Stomach smooth muscle (tissue), 2 donors: Measurements from ENCODE around the gene KIF21B.

Experiments used
- H3K27ac ChIP-seq: one replicate; pipeline ENCODE4 v1.7.0; 2013; ENCODE audit warnings: mild to moderate bottlenecking, low read length, inconsistent platforms
- H3K27me3 ChIP-seq, 2 donors: one replicate each; pipeline ENCODE4 v1.7.0; 2013; ENCODE audit warnings: low read length in 2 of 2; ENCODE audit not compliant: insufficient read depth in 2 of 2, control insufficient read depth in 1 of 2
- H3K36me3 ChIP-seq, 2 donors: one replicate each; pipeline ENCODE4 v1.7.0; 2013; ENCODE audit warnings: low read length in 2 of 2; ENCODE audit not compliant: control insufficient read depth in 2 of 2, insufficient read depth in 2 of 2
- H3K4me1 ChIP-seq: one replicate; pipeline ENCODE4 v1.7.0; 2013; ENCODE audit warnings: low read length; ENCODE audit not compliant: control insufficient read depth, insufficient read depth
- H3K4me3 ChIP-seq, 2 donors: one replicate each; pipeline ENCODE4 v1.7.0; 2013; ENCODE audit warnings: low read length in 2 of 2
- H3K9ac ChIP-seq, 2 donors: one replicate each; pipeline ENCODE4 v1.7.0; 2013; ENCODE audit warnings: low read length in 2 of 2, mild to moderate bottlenecking in 1 of 2
- H3K9me3 ChIP-seq, 2 donors: one replicate each; pipeline ENCODE4 v1.7.0; 2013; ENCODE audit warnings: low read length in 2 of 2; ENCODE audit not compliant: control insufficient read depth in 2 of 2
- donor health status: healthy.
- donor health status: Pancreatic carcinoma.

KIF21B gene

DNA sequence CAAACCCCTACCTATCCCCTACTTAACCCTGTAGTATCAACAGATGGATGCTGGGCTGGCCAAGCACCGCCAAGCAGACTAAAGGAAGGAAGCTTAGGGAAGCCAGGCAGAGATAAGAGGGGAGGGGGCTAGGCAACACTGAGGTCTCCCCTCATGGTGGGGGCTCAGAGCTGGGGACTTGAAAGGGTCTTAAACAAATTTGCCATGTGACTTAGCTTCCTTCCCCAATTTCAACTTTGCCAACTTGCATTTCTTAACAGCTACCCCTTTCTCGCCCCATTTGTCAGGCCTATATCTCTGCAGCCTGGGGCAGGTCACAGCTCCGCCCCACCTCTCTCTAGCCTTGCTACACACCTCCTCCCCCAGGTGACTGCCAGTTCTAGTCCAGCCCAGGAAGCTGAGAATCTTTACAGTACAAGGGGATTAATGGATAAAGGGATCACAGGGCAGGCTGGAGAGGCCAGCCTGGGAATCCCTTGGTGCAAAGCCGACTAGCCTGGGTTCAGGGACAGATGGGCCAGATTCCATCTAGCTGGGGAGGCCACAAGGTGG, 3.4 kb downstream of the KIF21B start:
- H3K27ac ChIP-seq: no peak overlapping the region
- no peaks in the 10 kb centered on the region for H3K9me3 ChIP-seq
- no peak overlapping the region for H3K4me3 ChIP-seq
- H3K4me1 ChIP-seq: peaks cover 31% of the 10 kb centered on the region
- H3K27me3 ChIP-seq: peaks cover 4 to 7% of the 10 kb centered on the region in 2 donors
- H3K9ac ChIP-seq: no peak overlapping the region
- H3K36me3 ChIP-seq: no peaks in the 10 kb centered on the region

DNA sequence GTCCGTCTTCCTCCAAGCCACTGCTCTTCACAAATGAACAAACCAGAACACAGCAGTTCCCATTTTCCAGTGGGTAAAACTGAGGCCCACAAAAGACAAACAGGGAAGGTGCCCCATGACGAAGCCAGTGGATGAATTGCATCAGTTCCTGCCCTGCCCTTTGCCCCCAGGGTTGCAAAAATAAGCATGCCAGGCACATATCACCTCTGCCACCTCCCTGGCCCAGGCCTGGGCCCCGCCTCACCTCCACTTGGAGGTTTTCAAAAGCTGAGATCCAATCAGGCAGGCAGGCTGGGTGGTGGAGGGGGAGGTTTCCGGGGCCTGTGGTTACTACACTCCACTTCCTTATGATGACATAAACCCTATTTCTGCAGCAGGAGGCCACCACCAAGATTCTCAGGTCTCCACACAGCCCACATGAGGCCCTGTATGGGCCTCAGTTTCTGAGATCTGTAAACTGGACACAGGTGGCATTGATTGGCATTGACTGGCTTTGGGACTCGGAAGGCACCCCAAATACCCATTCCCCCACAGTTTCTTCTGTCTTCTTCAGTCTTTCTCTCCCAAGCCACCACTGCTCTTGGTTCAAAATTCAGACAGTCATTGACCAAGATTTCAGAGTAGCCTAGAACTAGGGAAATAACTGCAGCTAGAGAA, 4.1 kb downstream of the KIF21B start:
- H3K9ac ChIP-seq: no peak overlapping the region
- H3K27ac ChIP-seq: no peak overlapping the region
- H3K4me3 ChIP-seq: no peak overlapping the region
- H3K9me3 ChIP-seq: no peaks in the 10 kb centered on the region
- H3K36me3 ChIP-seq: no peaks in the 10 kb centered on the region
- peaks cover 4 to 7% of the 10 kb centered on the region in 2 donors for H3K27me3 ChIP-seq
- peaks cover 31% of the 10 kb centered on the region for H3K4me1 ChIP-seq

DNA sequence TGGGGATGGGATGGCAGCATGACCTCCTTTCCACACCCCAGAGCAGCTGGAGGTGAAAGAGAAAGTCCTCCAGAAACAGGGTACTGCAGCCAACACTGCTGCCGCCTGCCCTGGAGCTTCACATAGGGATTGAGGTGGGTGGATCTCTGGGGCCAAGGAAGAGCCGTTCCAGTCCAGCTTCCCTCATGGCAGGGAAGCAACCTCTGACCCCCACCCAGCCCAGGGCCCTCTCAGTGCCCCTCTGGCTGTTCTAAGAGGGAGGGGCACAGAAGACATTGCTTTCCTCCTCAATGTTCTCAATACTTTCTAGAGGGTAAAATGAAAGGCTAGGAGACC, 5.7 kb downstream of the KIF21B start:
- no peak overlapping the region for H3K4me3 ChIP-seq
- H3K9ac ChIP-seq: no peak overlapping the region
- peaks cover 4 to 7% of the 10 kb centered on the region in 2 donors for H3K27me3 ChIP-seq
- no peak overlapping the region for H3K27ac ChIP-seq
- H3K9me3 ChIP-seq: no peaks in the 10 kb centered on the region
- peaks cover 29% of the 10 kb centered on the region for H3K4me1 ChIP-seq
- H3K36me3 ChIP-seq: no peaks in the 10 kb centered on the region

DNA sequence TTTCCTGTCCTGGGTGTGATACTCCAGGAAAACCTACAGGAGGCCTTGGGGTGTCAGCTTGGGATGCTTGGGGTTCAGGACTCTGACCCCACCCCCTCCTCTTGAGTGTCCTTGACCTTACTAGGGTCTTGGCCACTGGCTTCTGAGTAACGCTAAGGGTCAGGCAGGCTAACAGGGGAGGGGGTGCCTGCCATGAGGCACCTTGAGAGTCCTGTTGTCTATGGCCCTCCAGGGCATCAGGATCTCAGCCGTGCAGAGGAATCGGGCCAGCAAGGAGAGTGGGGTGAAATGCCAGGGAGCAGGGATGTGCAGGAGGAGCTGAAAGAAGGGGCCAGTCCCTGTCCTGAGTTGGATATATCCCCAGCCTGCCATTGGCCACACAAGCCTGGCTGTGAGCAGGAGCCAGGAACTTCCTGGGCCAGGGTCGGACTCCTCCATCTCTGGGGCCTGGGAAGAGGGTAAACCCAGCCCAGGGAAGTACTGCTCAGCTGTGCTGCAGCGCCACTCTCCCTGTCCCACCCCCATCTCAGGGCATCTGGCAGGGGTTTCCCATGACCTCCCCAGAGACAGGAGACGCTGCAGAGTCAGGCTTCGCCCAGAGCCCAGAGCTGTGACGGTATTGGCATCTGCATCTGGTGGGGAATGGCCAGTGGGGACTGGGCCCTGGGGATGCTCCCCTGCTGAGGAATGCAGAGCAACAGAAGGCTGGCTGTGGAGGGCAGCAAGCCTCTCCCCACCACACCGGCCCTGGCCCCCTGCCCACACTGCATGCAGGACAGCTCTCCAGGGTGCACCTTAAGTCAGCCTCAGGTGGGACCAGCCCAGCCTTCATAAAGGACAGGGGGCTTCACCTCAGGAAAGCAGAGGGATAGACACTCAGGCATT, 6.3 kb downstream of the KIF21B start:
- Histone ChIP-seq H3K9ac (no peak overlapping the region), H3K4me3 (no peak overlapping the region), H3K27ac (no peak overlapping the region), H3K4me1 (peaks cover 23% of the 10 kb centered on the region), H3K9me3 (no peaks in the 10 kb centered on the region), H3K27me3 (peaks cover 4 to 7% of the 10 kb centered on the region in 2 donors), H3K36me3 (no peaks in the 10 kb centered on the region)

DNA sequence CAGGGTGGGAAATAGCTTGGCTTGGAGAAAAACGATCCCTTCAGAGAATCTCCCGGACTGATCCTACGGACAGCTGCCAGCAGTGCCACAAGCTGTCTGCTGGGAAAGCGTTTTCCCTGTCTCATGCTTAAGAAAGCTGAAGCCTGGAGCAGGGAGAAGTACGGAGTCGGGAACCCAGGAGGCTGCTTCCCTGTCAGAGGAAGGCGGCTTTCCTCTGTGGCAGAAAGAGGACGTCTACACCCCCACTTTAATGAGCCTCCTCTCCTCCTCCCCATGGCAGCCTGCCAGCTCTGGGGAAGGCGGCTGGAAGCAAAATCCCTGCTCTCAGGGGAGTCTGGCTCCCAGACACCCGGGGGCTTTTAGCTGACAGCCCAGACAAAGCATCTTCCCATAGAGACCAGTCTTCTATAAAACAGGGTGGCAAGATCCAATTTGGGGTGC, 7.3 kb downstream of the KIF21B start:
- peak overlapping the region in 1 of 2 donors; percentile 5 for H3K9ac ChIP-seq

DNA sequence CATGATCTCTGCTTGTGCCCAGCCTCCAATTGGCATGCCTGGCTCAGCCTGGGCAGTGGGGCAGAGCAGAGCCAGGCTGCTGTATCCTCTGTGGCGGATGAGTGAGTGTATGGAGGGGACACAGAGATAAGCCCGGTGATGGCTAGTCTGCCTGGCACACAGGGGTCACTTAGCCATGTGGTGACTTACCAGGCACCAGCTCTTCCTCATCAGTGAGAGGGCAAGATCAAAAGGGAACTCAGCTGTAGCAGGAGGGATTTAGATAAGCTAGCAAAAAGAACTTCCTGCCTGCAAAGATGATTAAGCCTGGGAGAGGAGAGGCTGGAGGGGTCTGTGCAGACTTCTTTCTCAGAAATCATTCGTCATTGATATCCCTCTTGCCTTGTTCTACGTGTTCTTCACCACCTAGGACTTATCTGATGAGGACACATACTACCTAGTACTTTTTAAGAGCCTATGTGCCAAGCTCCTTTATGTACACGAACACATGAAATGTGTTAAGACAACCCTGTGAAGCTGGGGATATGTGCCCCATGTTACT, 7.9 kb downstream of the KIF21B start:
- Histone ChIP-seq H3K27ac (no peak overlapping the region), H3K4me3 (no peak overlapping the region), H3K9ac (no peak overlapping the region), H3K27me3 (peaks cover 6 to 14% of the 10 kb centered on the region in 2 donors), H3K36me3 (no peaks in the 10 kb centered on the region), H3K9me3 (no peaks in the 10 kb centered on the region), H3K4me1 (peaks cover 22% of the 10 kb centered on the region)

More for the DNA sequence above, 7.3 kb downstream of the KIF21B start:
- peaks cover 4 to 13% of the 10 kb centered on the region in 2 donors for H3K27me3 ChIP-seq
- H3K36me3 ChIP-seq: no peaks in the 10 kb centered on the region
- peaks cover 22% of the 10 kb centered on the region for H3K4me1 ChIP-seq
- no peaks in the 10 kb centered on the region for H3K9me3 ChIP-seq
- H3K27ac ChIP-seq: no peak overlapping the region
- H3K4me3 ChIP-seq: peak overlapping the region in 1 of 2 donors; percentile 29

DNA sequence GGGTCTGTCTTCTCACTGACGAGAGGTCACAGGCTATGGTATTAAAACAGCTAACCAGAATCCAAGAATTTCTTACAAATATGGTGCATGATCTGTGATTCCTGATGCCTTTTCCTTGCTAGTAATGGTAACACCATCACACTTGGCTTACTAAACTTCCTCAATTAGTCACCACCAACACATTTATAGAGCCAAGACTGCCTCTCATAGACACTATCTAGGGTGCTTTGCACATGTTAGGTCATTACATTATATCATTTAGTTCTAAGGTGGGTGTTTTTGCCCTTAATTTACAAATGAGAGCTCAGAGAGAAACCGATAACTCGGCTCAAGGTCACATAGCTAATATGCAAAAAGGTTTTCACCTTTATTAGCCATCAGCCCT, 8.7 kb downstream of the KIF21B start:
- no peak overlapping the region for H3K9ac ChIP-seq
- H3K36me3 ChIP-seq: no peaks in the 10 kb centered on the region
- peaks cover 19% of the 10 kb centered on the region for H3K4me1 ChIP-seq
- H3K9me3 ChIP-seq: no peaks in the 10 kb centered on the region
- no peak overlapping the region for H3K4me3 ChIP-seq
- no peak overlapping the region for H3K27ac ChIP-seq
- H3K27me3 ChIP-seq: peaks cover 6 to 14% of the 10 kb centered on the region in 2 donors

DNA sequence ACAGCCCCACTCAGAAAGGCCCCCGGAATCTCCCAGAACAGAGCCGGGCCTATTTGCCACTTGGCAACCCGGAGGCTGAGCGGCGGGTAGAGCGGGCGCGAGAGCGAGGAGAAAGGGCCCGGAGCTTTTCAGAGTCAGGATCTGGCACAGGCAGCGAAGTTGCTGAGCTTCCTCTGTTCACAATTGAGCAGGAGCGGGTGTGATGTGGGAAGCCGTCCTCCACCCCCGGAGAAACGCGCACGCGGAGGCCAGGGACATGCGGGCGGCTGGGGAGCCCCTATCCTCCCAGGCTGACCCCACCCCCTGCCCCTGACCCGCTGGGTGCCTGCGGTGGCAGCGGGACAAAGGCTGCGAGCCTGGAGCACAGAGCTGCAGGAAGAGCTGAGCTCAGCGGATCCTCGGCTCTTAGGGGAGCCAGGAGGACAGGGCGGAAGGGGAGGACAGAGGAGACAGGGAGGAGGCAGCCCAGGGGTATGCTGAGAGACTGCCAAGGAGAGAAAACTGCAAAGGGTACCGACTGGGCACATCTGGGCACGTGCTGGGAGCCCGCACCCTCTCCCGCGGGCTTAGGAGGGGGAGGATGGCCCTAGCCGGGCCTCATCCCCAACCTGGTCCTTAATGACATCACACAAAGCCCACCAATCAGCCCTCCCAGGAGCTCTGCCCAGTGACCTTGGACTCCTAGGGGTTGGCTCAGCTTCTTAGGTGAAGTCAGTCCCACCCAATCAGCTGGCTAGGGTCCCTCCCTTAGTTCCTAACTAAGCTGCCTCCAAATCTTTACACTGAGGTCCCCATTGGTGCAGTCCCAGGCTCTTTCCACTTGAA, 9.3 kb downstream of the KIF21B start:
- Histone ChIP-seq H3K27ac (no peak overlapping the region), H3K9me3 (no peaks in the 10 kb centered on the region), H3K9ac (no peak overlapping the region), H3K36me3 (no peaks in the 10 kb centered on the region), H3K4me1 (peaks cover 19% of the 10 kb centered on the region), H3K27me3 (peaks cover 6 to 14% of the 10 kb centered on the region in 2 donors), H3K4me3 (no peak overlapping the region)

DNA sequence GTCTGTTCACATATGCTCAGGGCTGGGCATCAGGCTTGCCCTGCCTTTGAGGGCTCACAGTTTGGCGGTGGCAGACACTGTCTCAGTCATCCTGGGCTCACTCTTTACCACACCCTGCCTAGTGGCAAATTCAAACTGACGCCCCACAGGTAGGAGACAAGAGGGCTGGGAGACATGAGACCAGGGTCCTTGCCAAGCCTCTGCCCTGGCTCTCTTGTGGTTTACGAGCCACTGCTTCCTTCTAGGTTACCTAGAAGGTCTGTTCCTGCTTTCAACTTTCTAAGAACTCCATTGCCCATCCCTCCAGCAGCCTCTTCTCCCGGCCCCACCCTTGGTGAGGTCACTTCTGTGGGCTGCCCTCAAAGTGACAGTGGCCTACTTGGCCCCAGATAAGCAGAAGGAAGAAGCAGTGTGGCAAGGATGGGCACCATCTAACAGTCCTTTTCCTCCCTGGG, 10.5 kb downstream of the KIF21B start:
- Histone ChIP-seq H3K27ac (no peak overlapping the region), H3K27me3 (peaks cover 6 to 14% of the 10 kb centered on the region in 2 donors), H3K4me3 (no peak overlapping the region), H3K36me3 (no peaks in the 10 kb centered on the region), H3K9me3 (no peaks in the 10 kb centered on the region), H3K4me1 (peaks cover 19% of the 10 kb centered on the region), H3K9ac (no peak overlapping the region)

DNA sequence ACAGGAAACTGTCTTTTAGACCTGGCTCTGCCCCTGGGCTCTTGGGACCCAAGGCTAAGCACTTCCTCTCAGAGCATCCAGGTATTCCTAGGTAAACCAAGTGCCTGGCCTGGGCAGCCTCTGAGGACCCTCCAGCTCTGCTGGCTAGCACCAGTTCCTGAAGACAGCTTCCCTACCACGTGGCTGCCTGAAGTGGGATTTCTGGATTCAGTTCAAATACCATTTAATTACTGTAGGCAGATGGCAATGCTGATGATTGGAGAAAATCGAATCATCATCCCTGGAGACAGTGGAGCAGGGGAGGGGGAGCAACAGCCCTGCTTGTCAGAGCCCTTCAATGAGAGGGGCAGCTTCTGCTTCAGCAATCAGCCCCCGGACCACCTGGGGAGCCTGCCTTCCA, 11.9 kb downstream of the KIF21B start:
- no peak overlapping the region for H3K9ac ChIP-seq

More for the DNA sequence above, 11.9 kb downstream of the KIF21B start:
- Histone ChIP-seq H3K4me1 (peaks cover 15% of the 10 kb centered on the region), H3K9me3 (no peaks in the 10 kb centered on the region), H3K27me3 (peaks cover 2 to 10% of the 10 kb centered on the region in 2 donors), H3K36me3 (no peaks in the 10 kb centered on the region), H3K4me3 (no peak overlapping the region), H3K27ac (no peak overlapping the region)
